ENCODE data around the gene CCND2. TPM values are rescaled to one million over a fixed set of nuclear protein-coding genes. Genes with fewer than 3 reads are reported as not detected.

Gene CCND2
- total RNA-seq, 1 experiment from 2014 or later, result 0.09 TPM

DNA sequence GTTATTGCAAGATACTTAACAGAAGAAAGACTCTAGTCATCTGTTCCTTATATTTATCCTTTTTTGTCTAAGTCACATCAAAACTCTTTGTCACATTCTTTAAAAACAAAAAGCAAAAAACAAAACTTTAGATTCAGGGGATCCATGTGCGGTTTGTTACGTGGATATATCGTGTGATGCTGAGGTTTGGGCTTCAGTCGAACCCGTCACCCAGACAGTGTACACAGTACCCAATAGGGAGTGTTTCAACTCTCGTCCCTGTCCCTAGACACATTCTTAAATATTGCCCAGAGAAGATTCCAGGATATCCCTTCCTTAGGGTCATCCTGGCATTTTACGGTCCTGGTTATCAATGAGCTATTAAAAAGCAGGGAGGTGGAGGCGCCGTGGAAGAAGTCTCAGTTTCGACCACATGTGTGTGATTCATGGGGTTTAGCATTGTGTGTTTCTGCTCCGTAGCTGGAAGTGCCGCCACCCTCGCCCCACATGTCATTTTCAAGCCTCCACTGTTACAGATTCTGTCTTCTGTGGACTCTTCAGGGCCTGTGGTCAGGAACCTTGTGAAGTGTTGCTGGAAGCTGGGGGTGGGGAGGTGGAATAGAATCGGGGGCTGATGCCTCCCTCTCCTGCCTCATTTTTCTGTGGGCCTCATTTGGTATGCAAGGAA, 19.9 kb downstream of the CCND2 start:
- H2AFZ ChIP-seq, result no peak overlapping the region
- H3K9me2 ChIP-seq (ENCODE audit: insufficient read depth), result no peaks in the 10 kb centered on the region
- no peak for DNase-seq
- TF ChIP-seq, protein P1, sequence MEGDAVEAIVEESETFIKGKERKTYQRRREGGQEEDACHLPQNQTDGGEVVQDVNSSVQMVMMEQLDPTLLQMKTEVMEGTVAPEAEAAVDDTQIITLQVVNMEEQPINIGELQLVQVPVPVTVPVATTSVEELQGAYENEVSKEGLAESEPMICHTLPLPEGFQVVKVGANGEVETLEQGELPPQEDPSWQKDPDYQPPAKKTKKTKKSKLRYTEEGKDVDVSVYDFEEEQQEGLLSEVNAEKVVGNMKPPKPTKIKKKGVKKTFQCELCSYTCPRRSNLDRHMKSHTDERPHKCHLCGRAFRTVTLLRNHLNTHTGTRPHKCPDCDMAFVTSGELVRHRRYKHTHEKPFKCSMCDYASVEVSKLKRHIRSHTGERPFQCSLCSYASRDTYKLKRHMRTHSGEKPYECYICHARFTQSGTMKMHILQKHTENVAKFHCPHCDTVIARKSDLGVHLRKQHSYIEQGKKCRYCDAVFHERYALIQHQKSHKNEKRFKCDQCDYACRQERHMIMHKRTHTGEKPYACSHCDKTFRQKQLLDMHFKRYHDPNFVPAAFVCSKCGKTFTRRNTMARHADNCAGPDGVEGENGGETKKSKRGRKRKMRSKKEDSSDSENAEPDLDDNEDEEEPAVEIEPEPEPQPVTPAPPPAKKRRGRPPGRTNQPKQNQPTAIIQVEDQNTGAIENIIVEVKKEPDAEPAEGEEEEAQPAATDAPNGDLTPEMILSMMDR (conservative IDR thresholded peaks at IDR 0.05), result no peak
- TF ChIP-seq EZH2 (IDR thresholded peaks at IDR 0.05; ENCODE audit: low read depth), result no peak
- no peaks in the 10 kb centered on the region for H3K4me1 ChIP-seq (replicated peaks; ENCODE audit: insufficient read depth)
- no peaks in the 10 kb centered on the region; the same call in 1 of the 2 replicates for H3K9me3 ChIP-seq (ENCODE audit: insufficient read depth, low read depth)
- H4K20me1 ChIP-seq (ENCODE audit: insufficient read depth), result no peaks in the 10 kb centered on the region
- no peaks in the 10 kb centered on the region for H3F3A ChIP-seq (ENCODE audit: insufficient read depth, low read depth)
- no peaks in the 10 kb centered on the region for H3K36me3 ChIP-seq (ENCODE audit: low read depth)
- no TSS peak for BruUV-seq (replicated peaks)
- intact Hi-C loops (cut with micrococcal nuclease; ENCODE audit: unreplicated experiment), result no loop called here
- H3K4me3 ChIP-seq, result no peak overlapping the region
- ChIA-PET CTCF (no interaction called here), POLR2A (ENCODE audit: unreplicated experiment) (no interaction called here)
- H3K27ac ChIP-seq, result no peak overlapping the region
- no peaks in the 10 kb centered on the region for H3K79me2 ChIP-seq (ENCODE audit: low read depth)
- H3K27me3 ChIP-seq (ENCODE audit: insufficient read depth, low read depth), result peaks cover 99% of the 10 kb centered on the region
- H3K4me2 ChIP-seq, result no peak overlapping the region

DNA sequence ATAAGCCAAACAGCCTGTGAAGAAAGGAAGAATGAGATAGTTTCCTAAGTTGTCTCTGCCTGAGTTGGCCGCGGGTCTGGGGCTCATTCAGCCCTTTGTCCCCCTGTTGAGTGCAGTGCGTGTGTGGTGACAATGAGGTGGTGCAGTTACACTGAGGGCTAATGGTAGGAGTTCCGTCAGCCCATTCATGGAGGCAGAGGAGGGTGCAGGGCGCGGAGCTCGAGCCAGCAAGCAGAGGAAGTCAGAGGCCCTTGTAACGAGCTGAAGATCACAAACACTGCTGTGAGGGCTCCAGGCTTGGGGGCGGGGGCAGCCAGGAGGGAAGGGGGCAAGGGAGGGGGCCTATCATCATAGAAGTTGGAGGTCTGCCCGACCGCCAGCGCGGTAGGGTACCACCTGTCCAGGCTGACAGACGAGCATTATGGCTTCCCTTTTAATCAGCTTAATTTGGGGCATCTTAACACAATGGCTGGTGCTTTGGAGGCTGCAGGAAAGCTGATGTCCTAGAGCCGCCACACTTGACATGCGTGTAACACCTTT, 20.5 kb downstream of the CCND2 start:
- Histone ChIP-seq H3K79me2 (ENCODE audit: low read depth) (no peaks in the 10 kb centered on the region), H3K36me3 (ENCODE audit: low read depth) (no peaks in the 10 kb centered on the region), H3K4me3 (no peak overlapping the region), H3K9me2 (ENCODE audit: insufficient read depth) (no peaks in the 10 kb centered on the region), H3K4me2 (no peak overlapping the region), H3K27ac (no peak overlapping the region), H4K20me1 (ENCODE audit: insufficient read depth) (no peaks in the 10 kb centered on the region), H3K27me3 (ENCODE audit: insufficient read depth, low read depth) (peaks cover 99% of the 10 kb centered on the region), H3K4me1 (replicated peaks; ENCODE audit: insufficient read depth) (no peaks in the 10 kb centered on the region), H3F3A (ENCODE audit: insufficient read depth, low read depth) (no peaks in the 10 kb centered on the region), H2AFZ (no peak overlapping the region), H3K9me3 (ENCODE audit: insufficient read depth, low read depth) (no peaks in the 10 kb centered on the region; the same call in 1 of the 2 replicates)
- TF ChIP-seq, protein P1 (conservative IDR thresholded peaks at IDR 0.05), result no peak
- no peak for TF ChIP-seq EZH2 (IDR thresholded peaks at IDR 0.05; ENCODE audit: low read depth)
- no TSS peak for BruUV-seq (replicated peaks)
- intact Hi-C loops (cut with micrococcal nuclease; ENCODE audit: unreplicated experiment), result no loop called here
- ChIA-PET CTCF (no interaction called here), POLR2A (ENCODE audit: unreplicated experiment) (no interaction called here)
- no peak for DNase-seq

DNA sequence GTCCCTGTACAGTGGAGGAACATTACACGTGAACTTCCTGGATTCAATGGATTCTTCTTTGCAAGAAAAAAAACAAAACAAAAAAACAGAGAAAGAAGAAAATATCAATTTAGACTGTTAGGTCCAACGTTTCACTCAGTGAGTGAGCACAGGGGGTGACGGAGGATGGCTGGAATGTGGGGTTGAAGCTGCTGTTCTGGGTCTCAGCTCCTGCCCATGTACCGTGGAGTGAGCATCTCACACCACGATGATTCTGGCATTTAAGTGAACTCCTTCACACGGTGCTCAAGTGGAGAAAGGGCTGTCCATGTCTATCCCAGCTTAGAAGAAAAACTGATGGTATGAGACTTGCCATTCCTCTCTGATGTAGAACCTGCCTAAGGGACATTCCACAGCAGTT, 23.2 kb downstream of the CCND2 start:
- CTCF ChIA-PET, result no interaction called here
- no peaks in the 10 kb centered on the region; the same call in 1 of the 2 replicates for H3K9me3 ChIP-seq (ENCODE audit: insufficient read depth, low read depth)
- H3F3A ChIP-seq (ENCODE audit: insufficient read depth, low read depth), result no peaks in the 10 kb centered on the region
- TF ChIP-seq EZH2 (IDR thresholded peaks at IDR 0.05; ENCODE audit: low read depth), result no peak
- TF ChIP-seq, protein P1 (conservative IDR thresholded peaks at IDR 0.05), result no peak
- H3K79me2 ChIP-seq (ENCODE audit: low read depth), result no peaks in the 10 kb centered on the region
- H3K27me3 ChIP-seq (ENCODE audit: insufficient read depth, low read depth), result peaks cover 99% of the 10 kb centered on the region
- POLR2A ChIA-PET (ENCODE audit: unreplicated experiment), result no interaction called here
- no peaks in the 10 kb centered on the region for H3K36me3 ChIP-seq (ENCODE audit: low read depth)
- H3K4me2 ChIP-seq, result no peak overlapping the region
- DNase-seq, result no peak
- H3K9me2 ChIP-seq (ENCODE audit: insufficient read depth), result no peaks in the 10 kb centered on the region
- H3K4me3 ChIP-seq, result no peak overlapping the region
- no peaks in the 10 kb centered on the region for H4K20me1 ChIP-seq (ENCODE audit: insufficient read depth)
- no peaks in the 10 kb centered on the region for H3K4me1 ChIP-seq (replicated peaks; ENCODE audit: insufficient read depth)
- BruUV-seq (replicated peaks), result no TSS peak
- no peak overlapping the region for H3K27ac ChIP-seq
- no peak overlapping the region for H2AFZ ChIP-seq
- intact Hi-C loops (cut with micrococcal nuclease; ENCODE audit: unreplicated experiment), result no loop called here
